Pancreas (tissue), 10 donors: ENCODE measurements around the gene INTS2. TPM values are rescaled to one million over a fixed set of nuclear protein-coding genes. Genes with fewer than 3 reads are reported as not detected.
A peak's percentile ranks its signal among the peaks of the same experiment; 100 is the strongest.

Experiments used
- ATAC-seq, 4 donors: fragments of 200-7000 bp; cut with Tn5 transposase; one replicate each; pipeline versions ENCODE4 v1.8.0 to v1.9.1; 2020; ENCODE audit warnings: mild to moderate bottlenecking in 4 of 4, moderate library complexity in 4 of 4
- DNase-seq, 6 donors: peaks; one replicate each; pipeline ENCODE4 v3.0.0-alpha.2; 2020
- FAIRE-seq: peaks from 2 replicates; lab custom pipeline; 2012; peaks lifted over from hg19 to GRCh38; lab: Jason Lieb, UNC
- H3K27ac ChIP-seq, 4 donors: fragments of 200-600 bp; sonication (generic); 1 replicate in 3 of 4; 2 replicates in 1 of 4; pipeline versions ENCODE4 v1.5.0 to v1.8.0; 2020
- H3K27me3 ChIP-seq, 4 donors: fragments of 200-600 bp; one replicate each; pipeline ENCODE4 v1.8.0; 2021
- H3K36me3 ChIP-seq, 3 donors: fragments of 200-600 bp; sonication (generic) in 1 of 3; one replicate each; pipeline versions ENCODE4 v1.5.0 to v1.8.0; 2020 to 2021
- H3K4me1 ChIP-seq, 3 donors: fragments of 200-600 bp; one replicate each; pipeline ENCODE4 v1.8.0; 2021
- H3K4me3 ChIP-seq, 4 donors: fragments of 200-600 bp; sonication (generic) in 2 of 4; one replicate each; pipeline versions ENCODE4 v1.5.0 to v1.8.0; 2020 to 2021
- H3K9me3 ChIP-seq, 4 donors: fragments of 200-600 bp; one replicate each; pipeline ENCODE4 v1.8.0; 2021
- CTCF ChIP-seq, 4 donors: fragments of 200-600 bp; sonication (generic) in 3 of 4; IDR thresholded peaks; one replicate each; pipeline versions ENCODE4 v1.5.0 to v1.8.0; 2021; ENCODE audit warnings: antibody characterized with exemption in 4 of 4
- WGBS, 2 donors: extraction: QIAGEN DNeasy Blood & Tissue Kit; methylation state at CpG; one replicate each; pipeline ENCODE4 v1.1.7; 2013; 5-methylcytosine and 5-hydroxymethylcytosine counted together
- intact Hi-C, 3 donors: fragments of 100-400 bp; cut with DNase I; formaldehyde crosslinking; loops; one replicate each; pipeline versions ENCODE4 v1.11.1 to v1.14.2; 2022
- polyA plus RNA-seq, 2 donors: library from polyadenylated mRNA; stranded (reverse); fragments of 200-250 nt; gene quantifications; one replicate each; pipeline ENCODE4 v1.2.3, GENCODE V29; 2013
- total RNA-seq, 6 donors: library from RNA; stranded (reverse); fragmentation: NEBNext Ultra II Directional in 4 of 6; extraction: Animal tissue kit (Norgen Biotek cat#: 25700) in 4 of 6; gene quantifications; one replicate each; pipeline versions ENCODE4 v1.2.1 to v1.2.4, GENCODE V29; 2021 to 2023
- donor health status: healthy with polysubstance abuse.
- donor health status: DM: no; HTN: no; CAD: no; lungs with moderate emphysema.
- donor health status: DM: no; HTN: no; CAD: no.
- donor health status: control.
- donor health status: control.
- donor health status: Bipolar disorder and iron deficiency.
- donor health status: DM: yes; HTN: yes; CAD: no.
- donor health status: DM: no; HTN: no; CAD: no.
- donor health status: DM: no; HTN: no; CAD: no.
- donor health status: DM: yes; HTN: yes; CAD: no.

The INTS2 gene
- total and polyA plus RNA-seq, 8 donors: 1.5 to 5.2 (median 2.2) TPM

GRCh38 chr17:61839300-61839786, 88.4 kb downstream of the INTS2 start:
- Histone ChIP-seq H3K36me3 (no peaks in the 10 kb centered on the region), H3K27ac (no peak overlapping the region), H3K27me3 (no peaks in the 10 kb centered on the region), H3K9me3 (no peaks in the 10 kb centered on the region), H3K4me1 (no peaks in the 10 kb centered on the region), H3K4me3 (no peak overlapping the region)
- TF ChIP-seq CTCF (IDR thresholded peaks at IDR 0.05): no peak
- WGBS, 2 donors: 96 to 98% methylated on average over 1 of the region's 1 CpG
- no peak for DNase-seq
- intact Hi-C loops: loop anchor here in 1 of 3 donors (10.0 kb wide), 2 partner anchors 205 to 425 kb away; no protein-coding TSS in a partner anchor
- ATAC-seq: no peak
- no peak for FAIRE-seq

GRCh38 chr17:61837175-61838051, 90.4 kb downstream of the INTS2 start:
- H3K9me3 ChIP-seq: no peaks in the 10 kb centered on the region
- TF ChIP-seq CTCF (IDR thresholded peaks at IDR 0.05): peak; percentile 28 to 56 (median 52)
- H3K4me3 ChIP-seq: no peak overlapping the region
- H3K27ac ChIP-seq: no peak overlapping the region
- peak in 5 of 6 donors; percentile 16 to 64 (median 44) for DNase-seq
- no peaks in the 10 kb centered on the region for H3K36me3 ChIP-seq
- intact Hi-C loops: loop anchor here in 1 of 3 donors (10.0 kb wide), 2 partner anchors 203 to 423 kb away; no protein-coding TSS in a partner anchor
- H3K4me1 ChIP-seq: no peaks in the 10 kb centered on the region
- ATAC-seq: peak; percentile 67 to 84 (median 80)
- 32 to 37% methylated on average over 4 of the region's 4 CpGs for whole genome bisulfite sequencing, 2 donors
- FAIRE-seq: peak; percentile 26
- H3K27me3 ChIP-seq: no peaks in the 10 kb centered on the region

GRCh38 chr17:61836266-61837174, 91.3 kb downstream of the INTS2 start:
- TF ChIP-seq CTCF (IDR thresholded peaks at IDR 0.05): no peak
- Histone ChIP-seq H3K27ac (no peak overlapping the region), H3K4me3 (no peak overlapping the region), H3K27me3 (no peaks in the 10 kb centered on the region), H3K36me3 (no peaks in the 10 kb centered on the region), H3K9me3 (no peaks in the 10 kb centered on the region), H3K4me1 (no peaks in the 10 kb centered on the region)
- ATAC-seq: no peak
- DNase-seq: no peak
- intact Hi-C loops: loop anchor here in 1 of 3 donors (10.0 kb wide), 2 partner anchors 202 to 422 kb away; no protein-coding TSS in a partner anchor
- 71 to 82% methylated on average over 3 of the region's 3 CpGs for WGBS, 2 donors
- no peak for FAIRE-seq

- ATAC-seq (no peak), DNase-seq (no peak), FAIRE-seq (no peak)
- H3K27me3 ChIP-seq: no peaks in the 10 kb centered on the region
- TF ChIP-seq CTCF (IDR thresholded peaks at IDR 0.05): no peak
- intact Hi-C loops: loop anchor here in 1 of 3 donors (10.0 kb wide), 2 partner anchors 201 to 421 kb away; no protein-coding TSS in a partner anchor
- H3K36me3 ChIP-seq: no peaks in the 10 kb centered on the region
- no peaks in the 10 kb centered on the region for H3K4me1 ChIP-seq
- no peak overlapping the region for H3K4me3 ChIP-seq
- 83 to 90% methylated on average over 1 of the region's 1 CpG for WGBS, 2 donors
- no peaks in the 10 kb centered on the region for H3K9me3 ChIP-seq
- H3K27ac ChIP-seq: no peak overlapping the region
Measured at GRCh38 chr17:61835606-61836005, 92.2 kb downstream of the INTS2 start.
